ENCODE measurements around the gene STARD10. TPM values are rescaled to one million over a fixed set of nuclear protein-coding genes. Genes with fewer than 3 reads are reported as not detected.

STARD10 gene
- total RNA-seq, 2 experiments from 2014 or later = 10.5 to 12.9 TPM

DNA sequence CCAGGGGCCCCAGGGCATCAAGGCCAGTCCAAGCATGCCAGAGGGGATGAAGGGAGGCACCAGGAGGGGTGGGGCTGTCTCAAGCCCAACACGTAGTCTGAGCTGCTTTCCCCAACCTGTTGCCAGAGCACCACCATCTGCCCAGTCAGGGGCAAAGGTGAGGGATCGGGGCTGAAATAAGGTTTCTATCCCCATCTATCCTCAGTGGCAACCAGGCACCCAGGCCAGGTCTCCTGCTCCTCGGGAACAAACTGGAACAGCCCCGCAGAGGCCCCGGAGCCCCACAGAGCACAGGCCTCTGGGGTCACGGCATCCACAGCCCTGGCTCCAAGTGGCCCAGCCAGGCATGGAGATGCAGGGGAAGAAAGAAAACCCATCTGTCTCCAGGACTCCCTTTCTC is 19.3 kb downstream of the STARD10 start:
- no peak overlapping the region for H3K4me3 Mint-ChIP-seq

DNA sequence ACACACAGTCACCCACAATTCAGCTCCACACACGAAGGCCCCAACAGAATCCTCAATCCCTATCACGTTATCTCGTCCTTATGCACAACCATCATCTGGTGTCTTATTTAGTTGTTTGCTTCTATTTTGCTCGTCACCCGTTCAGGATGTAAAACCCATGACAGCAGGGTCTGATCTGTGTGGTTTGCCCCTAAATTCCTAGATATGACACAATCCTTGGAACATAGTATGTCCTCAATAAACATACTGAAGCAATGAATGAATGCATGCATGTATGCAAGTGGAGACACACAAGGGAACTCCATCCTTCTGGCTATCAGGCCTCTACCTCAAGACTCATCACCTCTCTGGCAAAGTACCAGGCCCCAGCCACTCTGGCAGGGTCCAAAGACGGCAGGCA is 20.2 kb downstream of the STARD10 start:
- Mint-ChIP-seq H3K27ac (no peak overlapping the region), H3K4me3 (no peak overlapping the region), H3K9me3 (no peaks in the 10 kb centered on the region), H3K27me3 (no peaks in the 10 kb centered on the region), H3K36me3 (ENCODE audit: low read depth) (no peaks in the 10 kb centered on the region), H3K4me1 (ENCODE audit: low read depth) (no peaks in the 10 kb centered on the region)
- DNase-seq (no peak), ATAC-seq (ENCODE audit: poor library complexity) (no peak)
- CTCF ChIA-PET = no interaction called here
- H3K4me1 ChIP-seq (ENCODE audit: insufficient read depth, low read length) = peaks cover 20% of the 10 kb centered on the region
- H3K27ac ChIP-seq (ENCODE audit: low read depth in 1 of 2, low read length in 2 of 2) = no peak overlapping the region
- intact Hi-C loops (cut with DNase I, micrococcal nuclease) = no loop called here
- H3K4me3 ChIP-seq (ENCODE audit: low read length) = no peak overlapping the region
- TF ChIP-seq CTCF (IDR thresholded peaks at IDR 0.05) = no peak
- H3K9me3 ChIP-seq (ENCODE audit: control insufficient read depth in 1 of 2, insufficient read depth in 1 of 2, low read length in 2 of 2) = no peaks in the 10 kb centered on the region
- POLR2A ChIA-PET = no interaction called here
- no peaks in the 10 kb centered on the region for H3K27me3 ChIP-seq (ENCODE audit: control insufficient read depth in 1 of 2, insufficient read depth in 2 of 2, low read length in 2 of 2)
- H3K36me3 ChIP-seq (ENCODE audit: insufficient read depth, low read length) = no peaks in the 10 kb centered on the region

More for the DNA sequence above, 19.3 kb downstream of the STARD10 start:
- DNase-seq (no peak), ATAC-seq (ENCODE audit: poor library complexity) (no peak)
- no peaks in the 10 kb centered on the region for H3K27me3 ChIP-seq (ENCODE audit: control insufficient read depth in 1 of 2, insufficient read depth in 2 of 2, low read length in 2 of 2)
- POLR2A ChIA-PET = no interaction called here
- no peak for TF ChIP-seq CTCF (IDR thresholded peaks at IDR 0.05)
- Mint-ChIP-seq H3K27ac (no peak overlapping the region), H3K36me3 (ENCODE audit: low read depth) (no peaks in the 10 kb centered on the region), H3K9me3 (no peaks in the 10 kb centered on the region), H3K4me1 (ENCODE audit: low read depth) (peaks cover 5% of the 10 kb centered on the region), H3K27me3 (no peaks in the 10 kb centered on the region)
- H3K4me3 ChIP-seq (ENCODE audit: low read length) = no peak overlapping the region
- H3K36me3 ChIP-seq (ENCODE audit: insufficient read depth, low read length) = no peaks in the 10 kb centered on the region
- peaks cover 21% of the 10 kb centered on the region for H3K4me1 ChIP-seq (ENCODE audit: insufficient read depth, low read length)
- H3K9me3 ChIP-seq (ENCODE audit: control insufficient read depth in 1 of 2, insufficient read depth in 1 of 2, low read length in 2 of 2) = no peaks in the 10 kb centered on the region
- CTCF ChIA-PET = no interaction called here
- H3K27ac ChIP-seq (ENCODE audit: low read depth in 1 of 2, low read length in 2 of 2) = no peak overlapping the region
- intact Hi-C loops (cut with DNase I, micrococcal nuclease) = no loop called here

DNA sequence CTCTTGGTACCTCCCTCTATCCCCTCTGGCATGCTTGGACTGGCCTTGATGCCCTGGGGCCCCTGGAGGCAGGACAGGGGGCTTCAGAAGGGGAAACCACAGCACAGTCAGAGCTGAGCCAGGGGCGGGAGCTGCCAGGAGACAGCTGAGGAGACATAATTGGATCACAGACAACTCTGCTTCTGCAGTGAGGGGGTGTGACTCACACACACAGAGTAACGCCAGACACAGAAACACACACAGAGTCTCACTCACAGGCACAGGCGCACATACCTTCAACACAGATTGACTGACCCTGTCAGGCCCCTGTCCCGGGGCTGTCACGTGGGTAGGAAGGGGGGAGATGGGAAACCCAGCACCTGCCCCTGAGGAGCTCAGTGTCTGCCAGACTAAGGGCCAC is 20.6 kb downstream of the STARD10 start:
- Histone ChIP-seq H3K27ac (ENCODE audit: low read depth in 1 of 2, low read length in 2 of 2) (no peak overlapping the region), H3K4me1 (ENCODE audit: insufficient read depth, low read length) (peaks cover 16% of the 10 kb centered on the region), H3K36me3 (ENCODE audit: insufficient read depth, low read length) (no peaks in the 10 kb centered on the region), H3K4me3 (ENCODE audit: low read length) (no peak overlapping the region), H3K9me3 (ENCODE audit: control insufficient read depth in 1 of 2, insufficient read depth in 1 of 2, low read length in 2 of 2) (no peaks in the 10 kb centered on the region), H3K27me3 (ENCODE audit: control insufficient read depth in 1 of 2, insufficient read depth in 2 of 2, low read length in 2 of 2) (no peaks in the 10 kb centered on the region)
- Mint-ChIP-seq H3K27me3 (no peaks in the 10 kb centered on the region), H3K4me3 (no peak overlapping the region), H3K27ac (no peak overlapping the region), H3K36me3 (ENCODE audit: low read depth) (no peaks in the 10 kb centered on the region), H3K4me1 (ENCODE audit: low read depth) (no peaks in the 10 kb centered on the region), H3K9me3 (no peaks in the 10 kb centered on the region)
- ChIA-PET POLR2A (no interaction called here), CTCF (no interaction called here)
- TF ChIP-seq CTCF (IDR thresholded peaks at IDR 0.05) = no peak
- intact Hi-C loops (cut with DNase I, micrococcal nuclease) = no loop called here
- ATAC-seq (ENCODE audit: poor library complexity) (no peak), DNase-seq (no peak)

Data from CD4-positive, alpha-beta T cell (primary cell).